Thymus (tissue), 11 donors: Measurements from ENCODE around the gene TMEM45B. TPM values are rescaled to one million over a fixed set of nuclear protein-coding genes. Genes with fewer than 3 reads are reported as not detected.
"Not testable (repeated sequence)": the region's sequence is repeated elsewhere in the genome, so short reads cannot be mapped to it uniquely, and the experiment has no call there.

Experiments used
- DNase-seq, 9 donors: peaks; one replicate each; pipeline ENCODE4 v3.0.0-alpha.2; 2013; ENCODE audit warnings: low spot score in 9 of 9, low read depth in 6 of 9, missing footprints in 1 of 9
- H3K27ac ChIP-seq, 2 donors: one replicate each; pipeline ENCODE4 v1.5.1; 2013; ENCODE audit warnings: control low read depth in 1 of 2, low read depth in 1 of 2, low read length in 1 of 2, mild to moderate bottlenecking in 1 of 2, moderate library complexity in 1 of 2
- H3K27me3 ChIP-seq, 2 donors: one replicate each; pipeline ENCODE4 v1.5.1; 2013; ENCODE audit warnings: low read length in 1 of 2; ENCODE audit not compliant: control insufficient read depth in 2 of 2, insufficient read depth in 1 of 2
- H3K36me3 ChIP-seq, 2 donors: one replicate each; pipeline ENCODE4 v1.5.1; 2013; ENCODE audit warnings: low read length in 1 of 2, mild to moderate bottlenecking in 1 of 2, moderate library complexity in 1 of 2; ENCODE audit not compliant: control insufficient read depth in 2 of 2, insufficient read depth in 2 of 2
- H3K4me1 ChIP-seq, 2 donors: one replicate each; pipeline ENCODE4 v1.5.1; 2013; ENCODE audit warnings: low read length in 2 of 2; ENCODE audit not compliant: control insufficient read depth in 2 of 2, insufficient read depth in 2 of 2
- H3K4me3 ChIP-seq, 2 donors: one replicate each; pipeline ENCODE4 v1.5.1; 2013; ENCODE audit warnings: low read length in 2 of 2, control low read depth in 1 of 2, mild to moderate bottlenecking in 1 of 2
- H3K9me3 ChIP-seq, 2 donors: one replicate each; pipeline ENCODE4 v1.5.1; 2013; ENCODE audit warnings: low read length in 1 of 2, mild to moderate bottlenecking in 1 of 2; ENCODE audit not compliant: control insufficient read depth in 2 of 2, insufficient read depth in 1 of 2
- WGBS: extraction: QIAGEN DNeasy Blood & Tissue Kit; methylation state at CpG from one replicate; pipeline ENCODE4 v1.1.7; 2013; 5-methylcytosine and 5-hydroxymethylcytosine counted together
- polyA plus RNA-seq: library from polyadenylated mRNA; stranded (reverse); fragments of 200-250 nt; gene quantifications from one replicate; pipeline ENCODE4 v1.2.3, GENCODE V29; 2013
- total RNA-seq: library from RNA; stranded (reverse); fragments of 120-200 nt; gene quantifications from one replicate; pipeline ENCODE4 v1.2.4, GENCODE V29; 2013
- donor health status: healthy.

Gene TMEM45B
- total and polyA plus RNA-seq, 2 donors, result 0.38 to 3.4 TPM

DNA sequence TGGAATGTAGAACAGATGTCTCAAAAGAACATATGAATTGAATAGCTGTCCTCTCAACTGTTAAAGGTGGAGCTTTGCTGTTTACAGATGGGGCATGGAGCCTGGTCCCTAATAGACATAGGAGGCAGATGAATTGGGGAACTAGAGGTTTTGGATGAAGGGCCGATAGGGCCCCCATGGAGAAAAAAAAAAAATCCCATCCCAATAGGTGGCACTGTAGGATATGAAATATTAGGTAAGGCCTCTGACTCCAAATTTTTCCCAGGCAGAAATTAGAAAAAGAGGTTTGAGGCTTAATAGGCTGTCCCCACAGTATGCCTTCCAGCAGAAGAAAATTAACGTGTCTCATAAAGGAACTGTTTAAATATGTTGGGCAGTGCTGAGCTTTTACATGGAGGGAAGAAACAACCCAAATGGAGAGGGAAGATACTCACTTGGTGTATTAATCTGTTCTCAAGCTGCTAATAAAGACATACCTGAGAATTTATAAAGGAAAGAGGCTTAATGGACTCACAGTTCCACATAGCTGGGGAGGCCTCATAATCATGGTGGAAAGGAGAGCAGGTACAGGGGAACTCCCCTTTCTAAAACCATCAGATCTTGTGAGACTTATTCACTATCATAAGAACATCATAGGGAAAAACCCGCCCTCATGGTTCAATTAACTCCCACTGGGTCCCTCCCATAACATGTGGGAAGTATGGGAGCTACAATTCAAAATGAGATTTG is 30.1 kb upstream of the TMEM45B start:
- Histone ChIP-seq H3K36me3 (no peaks in the 10 kb centered on the region), H3K4me1 (no peaks in the 10 kb centered on the region), H3K4me3 (no peak overlapping the region), H3K27me3 (no peaks in the 10 kb centered on the region), H3K27ac (no peak overlapping the region), H3K9me3 (no peaks in the 10 kb centered on the region)
- 81% methylated on average over 3 of the region's 3 CpGs for whole genome bisulfite sequencing
- DNase-seq, result no peak

DNA sequence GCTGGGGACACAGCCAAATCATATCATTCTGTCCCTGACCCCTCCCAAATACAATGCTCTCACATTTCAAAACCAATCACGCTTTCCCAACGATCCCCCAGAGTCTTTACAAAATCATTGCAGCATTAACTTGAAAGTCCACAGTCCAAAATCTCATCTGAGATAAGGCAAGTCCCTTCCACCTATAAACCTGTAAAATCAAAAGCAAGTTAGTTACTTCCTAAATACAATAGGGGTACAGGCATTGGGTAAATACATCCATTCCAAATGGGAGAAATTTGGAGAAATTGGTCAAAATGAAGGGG is 29.6 kb upstream of the TMEM45B start:
- WGBS, result 72% methylated on average over 2 of the region's 2 CpGs

DNA sequence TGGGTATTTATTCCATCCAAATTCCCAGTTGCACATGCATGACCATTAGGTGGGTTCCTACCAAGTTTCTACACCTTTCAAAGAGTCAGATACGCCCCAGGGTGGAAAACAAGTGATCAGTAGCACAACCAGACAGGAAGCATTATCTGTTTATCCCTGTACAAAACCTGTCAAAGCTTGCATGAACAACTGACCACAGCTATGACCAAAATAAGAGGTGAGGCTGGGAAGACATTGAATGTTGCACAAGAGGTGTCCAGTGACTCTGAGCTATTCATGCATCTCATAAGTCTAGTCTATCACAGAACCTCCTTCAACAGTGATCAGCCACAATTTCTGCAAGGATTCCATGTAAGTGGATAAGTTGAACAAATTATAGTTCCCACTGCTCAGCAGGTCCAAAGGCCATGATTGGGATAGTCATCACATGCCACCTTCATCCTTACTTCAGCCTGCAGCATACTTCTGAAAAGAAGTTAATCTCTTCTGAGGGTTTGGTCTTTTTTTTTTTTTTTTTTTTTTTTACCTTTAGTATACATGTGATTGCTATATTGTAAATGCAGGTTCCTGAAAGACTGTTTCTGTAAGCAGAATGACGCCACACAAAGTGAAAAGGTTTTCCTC is 28.0 kb upstream of the TMEM45B start:
- H3K27me3 ChIP-seq, result no peaks in the 10 kb centered on the region
- no peaks in the 10 kb centered on the region for H3K36me3 ChIP-seq
- WGBS, result 91% methylated on average over 2 of the region's 2 CpGs
- DNase-seq, result no peak
- H3K4me1 ChIP-seq, result no peaks in the 10 kb centered on the region
- no peak overlapping the region for H3K4me3 ChIP-seq
- H3K27ac ChIP-seq, result no peak overlapping the region
- no peaks in the 10 kb centered on the region for H3K9me3 ChIP-seq

More for the DNA sequence above, 29.6 kb upstream of the TMEM45B start:
- DNase-seq, H3K36me3 ChIP-seq, H3K27ac ChIP-seq, H3K4me3 ChIP-seq, H3K4me1 ChIP-seq, H3K9me3 ChIP-seq, H3K27me3 ChIP-seq: not testable (repeated sequence)

GRCh38 chr11:129788278-129788677 is 27.4 kb upstream of the TMEM45B start:
- WGBS, result 97% methylated on average over 2 of the region's 2 CpGs

GRCh38 chr11:129790106-129790505 is 25.5 kb upstream of the TMEM45B start:
- H3K27ac ChIP-seq, result no peak overlapping the region
- no peaks in the 10 kb centered on the region for H3K27me3 ChIP-seq
- no peak for DNase-seq
- H3K4me3 ChIP-seq, result no peak overlapping the region
- WGBS, result 51% methylated on average over 2 of the region's 2 CpGs
- no peaks in the 10 kb centered on the region for H3K36me3 ChIP-seq
- H3K4me1 ChIP-seq, result no peaks in the 10 kb centered on the region
- peaks cover 0 to 7% of the 10 kb centered on the region in 2 donors for H3K9me3 ChIP-seq

More at GRCh38 chr11:129788278-129788677, 27.4 kb upstream of the TMEM45B start:
- Histone ChIP-seq H3K4me1 (no peaks in the 10 kb centered on the region), H3K9me3 (no peaks in the 10 kb centered on the region), H3K4me3 (no peak overlapping the region), H3K27me3 (no peaks in the 10 kb centered on the region), H3K27ac (no peak overlapping the region), H3K36me3 (no peaks in the 10 kb centered on the region)
- DNase-seq, result no peak

DNA sequence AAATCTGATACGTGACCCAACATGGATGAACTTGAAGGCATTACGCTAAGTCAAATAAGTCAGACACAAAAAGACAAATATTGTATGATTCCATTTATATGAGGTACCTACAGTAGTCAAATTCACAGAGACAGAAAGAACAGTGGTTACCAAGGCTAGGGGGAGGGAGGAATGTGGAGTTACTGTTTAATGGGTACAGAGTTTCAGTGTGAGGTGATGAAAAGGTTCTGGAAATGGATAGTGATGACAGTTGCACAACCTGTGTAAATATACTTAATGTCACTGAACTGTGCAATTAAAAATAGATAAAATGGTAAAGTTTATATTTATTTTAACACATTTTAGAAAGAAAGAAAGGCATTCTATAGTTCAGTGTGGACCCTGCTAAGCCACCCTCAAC is 24.1 kb upstream of the TMEM45B start:
- WGBS, result 98% methylated on average over 2 of the region's 2 CpGs
- H3K36me3 ChIP-seq, result no peaks in the 10 kb centered on the region
- H3K4me1 ChIP-seq, result no peaks in the 10 kb centered on the region
- no peaks in the 10 kb centered on the region for H3K27me3 ChIP-seq
- H3K27ac ChIP-seq, result no peak overlapping the region
- H3K9me3 ChIP-seq, result peaks cover 0 to 9% of the 10 kb centered on the region in 2 donors
- no peak overlapping the region for H3K4me3 ChIP-seq
- DNase-seq, result no peak

DNA sequence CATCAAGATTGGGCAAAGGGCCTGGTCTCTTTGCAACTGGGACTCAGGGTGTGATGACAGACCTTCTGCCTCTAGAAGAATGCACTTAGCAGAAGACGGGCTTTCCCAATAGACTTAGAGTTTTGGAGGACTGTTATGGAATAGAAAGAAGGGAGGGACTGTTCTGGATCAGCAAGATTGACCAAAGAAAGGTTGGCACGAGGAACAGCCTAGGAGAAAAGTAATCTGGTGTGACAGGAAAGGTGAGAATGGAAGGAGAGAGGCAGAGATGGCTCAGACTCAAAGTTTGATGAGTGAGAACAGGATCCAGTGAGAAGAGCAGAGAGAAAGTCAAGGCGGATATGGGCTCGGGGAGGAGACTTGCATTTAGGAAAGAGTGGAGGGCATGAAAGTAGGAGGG is 23.0 kb upstream of the TMEM45B start:
- no peak for DNase-seq
- no peaks in the 10 kb centered on the region for H3K36me3 ChIP-seq
- 65% methylated on average over 4 of the region's 4 CpGs for WGBS
- H3K9me3 ChIP-seq, result peaks cover 0 to 9% of the 10 kb centered on the region in 2 donors
- H3K27me3 ChIP-seq, result no peaks in the 10 kb centered on the region
- no peak overlapping the region for H3K27ac ChIP-seq
- H3K4me1 ChIP-seq, result no peaks in the 10 kb centered on the region
- H3K4me3 ChIP-seq, result no peak overlapping the region

DNA sequence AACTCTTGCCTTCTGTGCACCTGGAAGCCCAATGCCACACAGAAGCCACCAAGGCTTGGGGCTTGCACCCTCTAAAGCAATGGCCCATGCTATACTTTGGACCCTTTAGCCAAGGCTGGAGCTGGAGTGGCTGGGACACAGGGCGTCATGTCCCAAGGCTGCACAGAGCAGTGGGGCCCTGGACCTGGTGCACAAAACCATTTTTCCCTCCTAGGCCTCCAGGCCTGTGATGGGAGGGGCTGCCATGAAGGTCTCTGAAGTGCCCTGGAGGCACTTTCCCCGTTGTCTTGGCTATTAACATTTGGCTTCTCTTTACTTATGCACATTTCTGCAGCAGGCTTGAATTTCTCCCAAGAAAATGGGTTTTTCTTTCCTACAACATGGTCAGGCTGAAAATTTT is 20.6 kb upstream of the TMEM45B start:
- H3K4me3 ChIP-seq, result no peak overlapping the region
- no peaks in the 10 kb centered on the region for H3K27me3 ChIP-seq
- 56% methylated on average over 2 of the region's 2 CpGs for WGBS
- no peak overlapping the region for H3K27ac ChIP-seq
- no peaks in the 10 kb centered on the region for H3K36me3 ChIP-seq
- DNase-seq, result no peak
- H3K4me1 ChIP-seq, result no peaks in the 10 kb centered on the region
- peaks cover 0 to 9% of the 10 kb centered on the region in 2 donors for H3K9me3 ChIP-seq

DNA sequence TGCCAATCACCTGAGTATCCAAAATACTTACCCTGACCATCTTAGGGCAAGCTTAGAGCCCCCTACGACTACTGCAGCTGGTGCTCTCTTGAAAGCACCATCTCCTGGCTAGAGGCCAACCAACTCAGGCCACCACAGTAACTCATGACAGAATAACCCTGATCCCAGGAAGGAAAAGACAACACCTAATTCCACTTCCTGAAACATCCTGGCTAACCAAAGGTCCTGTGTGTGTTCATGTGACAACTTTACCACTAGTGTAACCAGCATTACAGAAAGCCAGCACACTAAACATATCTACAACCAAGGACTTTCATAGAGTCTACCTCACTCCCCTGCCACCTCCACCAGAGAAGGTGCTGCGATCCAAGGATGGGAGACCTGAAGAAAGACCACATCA is 17.4 kb upstream of the TMEM45B start:
- Histone ChIP-seq H3K4me3 (no peak overlapping the region), H3K36me3 (no peaks in the 10 kb centered on the region), H3K27me3 (no peaks in the 10 kb centered on the region), H3K4me1 (no peaks in the 10 kb centered on the region), H3K9me3 (peaks cover 0 to 9% of the 10 kb centered on the region in 2 donors), H3K27ac (no peak overlapping the region)
- WGBS, result 91% methylated on average over 2 of the region's 2 CpGs
- no peak for DNase-seq
